Adrenal gland (tissue), 12 donors: ENCODE measurements around the gene TMEM72. TPM values are rescaled to one million over a fixed set of nuclear protein-coding genes. Genes with fewer than 3 reads are reported as not detected.

Source experiments
- DNase-seq, 7 donors: peaks; one replicate each; pipeline ENCODE4 v3.0.0-alpha.2; 2019 to 2020
- H3K27ac ChIP-seq, 5 donors: fragments of 200-600 bp; sonication (generic) in 4 of 5; 1 replicate in 3 of 5; 2 replicates in 2 of 5; pipeline versions ENCODE4 v1.5.1 to v1.8.0; 2016 to 2020; ENCODE audit warnings: mild to moderate bottlenecking in 1 of 5
- H3K27me3 ChIP-seq: fragments of 200-600 bp; 2 replicates; pipeline ENCODE4 v1.8.0; 2021
- H3K36me3 ChIP-seq, 2 donors: fragments of 200-600 bp; replicated peaks in 1 of 2; 1 replicate in 1 of 2; 2 replicates in 1 of 2; pipeline versions ENCODE4 v1.5.1 to v1.8.0; 2018 to 2022
- H3K4me1 ChIP-seq, 2 donors: fragments of 200-600 bp; replicated peaks in 1 of 2; 1 replicate in 1 of 2; 2 replicates in 1 of 2; pipeline versions ENCODE4 v1.5.1 to v1.8.0; 2018 to 2021
- H3K4me3 ChIP-seq, 4 donors: fragments of 200-600 bp; sonication (generic) in 3 of 4; one replicate each; pipeline ENCODE4 v1.5.1; 2016 to 2018
- H3K9me3 ChIP-seq, 3 donors: fragments of 200-600 bp; sonication (generic) in 1 of 3; replicated peaks in 1 of 3; 1 replicate in 2 of 3; 2 replicates in 1 of 3; pipeline versions ENCODE4 v1.5.1 to v1.8.0; 2016 to 2021
- CTCF ChIP-seq, 6 experiments: fragments of 450-650 bp in 4 of 6; fragments of 200-600 bp in 2 of 6; sonication (generic) in 1 of 6; IDR thresholded peaks; 1 replicate in 5 of 6; 2 replicates in 1 of 6; pipeline versions ENCODE4 v1.5.1 to v1.8.0; 2016 to 2021; ENCODE audit warnings: antibody characterized with exemption in 6 of 6, mild to moderate bottlenecking in 2 of 6, moderate library complexity in 1 of 6
- POLR2A ChIP-seq, 2 donors: fragments of 450-650 bp; IDR thresholded peaks; one replicate each; pipeline ENCODE4 v1.6.1; 2017; ENCODE audit warnings: antibody characterized with exemption in 2 of 2, mild to moderate bottlenecking in 2 of 2, moderate library complexity in 1 of 2
- WGBS, 4 donors: extraction: QIAGEN DNeasy Blood & Tissue Kit in 2 of 4; methylation state at CpG; one replicate each; pipeline versions ENCODE4 v1.1.5 to v1.1.7; 2013 to 2017; 5-methylcytosine and 5-hydroxymethylcytosine counted together
- intact Hi-C, 2 donors: fragments of 100-400 bp; cut with DNase I; formaldehyde crosslinking; loops; one replicate each; pipeline versions ENCODE4 v1.14.1 to v1.15.0; 2022 to 2023
- polyA plus RNA-seq, 3 donors: library from polyadenylated mRNA; stranded (reverse); fragments of 200-250 nt in 2 of 3; fragments of 350-450 nt in 1 of 3; fragmentation: Illumina TruSeq in 1 of 3; extraction: RNeasy Lipid Tissue Mini Kit (QIAGEN cat#74804) in 1 of 3; gene quantifications; one replicate each; pipeline ENCODE4 v1.2.3, GENCODE V29; 2013 to 2014
- total RNA-seq, 9 donors: library from RNA; depleted of rRNA in 4 of 9; stranded (reverse); fragments of >200 nt in 4 of 9; fragments of 120-200 nt in 1 of 9; fragmentation: NEBNext Ultra II Directional in 1 of 9; extraction: Animal tissue kit (Norgen Biotek cat#: 25700) in 1 of 9; gene quantifications; one replicate each; pipeline versions ENCODE4 v1.1.0 to v1.2.4, GENCODE V29; 2013 to 2023
- donor health status: healthy with polysubstance abuse.
- donor health status: Bipolar disorder and iron deficiency.
- donor health status: DM: yes; HTN: yes; CAD: no.
- donor health status: DM: no; HTN: no; CAD: no.
- donor health status: DM: no; HTN: no; CAD: no.
- donor health status: DM: yes; HTN: yes; CAD: no.

The TMEM72 gene
- total and polyA plus RNA-seq, 12 donors = 0.17 TPM; not detected in 11

- TF ChIP-seq POLR2A (IDR thresholded peaks at IDR 0.05) (no peak), CTCF (IDR thresholded peaks at IDR 0.05) (no peak)
- Histone ChIP-seq H3K9me3 (no peaks in the 10 kb centered on the region), H3K4me1 (peaks cover 11 to 54% of the 10 kb centered on the region in 2 donors), H3K27ac (peak overlapping the region in 2 of 5 donors; percentile 4 to 80), H3K4me3 (no peak overlapping the region), H3K27me3 (no peaks in the 10 kb centered on the region), H3K36me3 (no peaks in the 10 kb centered on the region)
- WGBS, 4 donors = 94 to 97% (median 96%) methylated on average over 1 of the region's 1 CpG
- intact Hi-C loops = no loop called here
- DNase-seq = no peak
Measured at GRCh38 chr10:44965104-44965503, 54.0 kb downstream of the TMEM72 start.

- no peak overlapping the region for H3K4me3 ChIP-seq
Measured at GRCh38 chr10:44965651-44966097, 54.5 kb downstream of the TMEM72 start.

GRCh38 chr10:44966129-44966815 is 55.1 kb downstream of the TMEM72 start:
- Histone ChIP-seq H3K4me1 (peaks cover 8 to 49% of the 10 kb centered on the region in 2 donors), H3K27ac (peak overlapping the region in 3 of 5 donors; percentile 0 to 80 (median 46)), H3K36me3 (peaks cover 0 to 8% of the 10 kb centered on the region in 2 donors), H3K9me3 (no peaks in the 10 kb centered on the region), H3K4me3 (no peak overlapping the region), H3K27me3 (no peaks in the 10 kb centered on the region)
- intact Hi-C loops = no loop called here
- TF ChIP-seq POLR2A (IDR thresholded peaks at IDR 0.05) (no peak), CTCF (IDR thresholded peaks at IDR 0.05) (no peak)
- WGBS, 4 donors = 69 to 73% (median 72%) methylated on average over 8 of the region's 8 CpGs
- peak in 3 of 7 donors; percentile 7 to 41 (median 15) for DNase-seq

More at GRCh38 chr10:44965651-44966097, 54.5 kb downstream of the TMEM72 start:
- TF ChIP-seq CTCF (IDR thresholded peaks at IDR 0.05) (no peak), POLR2A (IDR thresholded peaks at IDR 0.05) (no peak)
- no peaks in the 10 kb centered on the region for H3K27me3 ChIP-seq
- peak in 2 of 7 donors; percentile 12 to 49 for DNase-seq
- peaks cover 8 to 49% of the 10 kb centered on the region in 2 donors for H3K4me1 ChIP-seq
- peaks cover 0 to 2% of the 10 kb centered on the region in 2 donors for H3K36me3 ChIP-seq
- no peaks in the 10 kb centered on the region for H3K9me3 ChIP-seq
- H3K27ac ChIP-seq = peak overlapping the region in 3 of 5 donors; percentile 0 to 80 (median 46)
- intact Hi-C loops = no loop called here
- 82 to 92% (median 86%) methylated on average over 6 of the region's 6 CpGs for WGBS, 4 donors

GRCh38 chr10:44966816-44967509 is 55.8 kb downstream of the TMEM72 start:
- H3K36me3 ChIP-seq = peaks cover 0 to 10% of the 10 kb centered on the region in 2 donors
- H3K9me3 ChIP-seq = no peaks in the 10 kb centered on the region
- H3K4me3 ChIP-seq = no peak overlapping the region
- peak in 3 of 7 donors; percentile 11 to 42 (median 18) for DNase-seq
- peaks cover 8 to 49% of the 10 kb centered on the region in 2 donors for H3K4me1 ChIP-seq
- no peaks in the 10 kb centered on the region for H3K27me3 ChIP-seq
- 82 to 90% (median 83%) methylated on average over 5 to 8 of the region's 8 CpGs for WGBS, 4 donors
- no peak for TF ChIP-seq POLR2A (IDR thresholded peaks at IDR 0.05)
- peak in 3 of 6 experiments; percentile 10 to 32 (median 12) for TF ChIP-seq CTCF (IDR thresholded peaks at IDR 0.05)
- intact Hi-C loops = no loop called here
- H3K27ac ChIP-seq = peak overlapping the region in 2 of 5 donors; percentile 79 to 80
